Epidermal melanocyte (primary cell): ENCODE results near the gene NUMB.
A peak's percentile ranks its signal among the peaks of the same experiment; 100 is the strongest.

Experiments used
- DNase-seq: peaks from one replicate; pipeline ENCODE4 v3.0.0; 2011; ENCODE audit warnings: low spot score; ENCODE audit not compliant: insufficient read length

The NUMB gene

GRCh38 chr14:73246387-73247150 is 211.8 kb downstream of the NUMB start:
- no peak for DNase-seq

- DNase-seq = peak; percentile 82
Observed at GRCh38 chr14:73245480-73246325, 212.6 kb downstream of the NUMB start.

GRCh38 chr14:73244541-73245290 is 213.6 kb downstream of the NUMB start:
- no peak for DNase-seq

- DNase-seq = no peak
Observed at GRCh38 chr14:73243748-73244147, 214.6 kb downstream of the NUMB start.

- DNase-seq = no peak
Observed at GRCh38 chr14:73243341-73243740, 215.0 kb downstream of the NUMB start.

- peak; percentile 12 for DNase-seq
Observed at GRCh38 chr14:73242357-73242901, 215.9 kb downstream of the NUMB start.

- peak; percentile 7 for DNase-seq
Observed at GRCh38 chr14:73241481-73242165, 216.7 kb downstream of the NUMB start.

- peak; percentile 11 for DNase-seq
Observed at GRCh38 chr14:73240816-73241480, 217.4 kb downstream of the NUMB start.

GRCh38 chr14:73239393-73240241 is 218.7 kb downstream of the NUMB start:
- no peak for DNase-seq

GRCh38 chr14:73238941-73239340 is 219.4 kb downstream of the NUMB start:
- DNase-seq = no peak

- no peak for DNase-seq
Observed at GRCh38 chr14:73238424-73238852, 219.9 kb downstream of the NUMB start.

- DNase-seq = no peak
Observed at GRCh38 chr14:73237786-73238423, 220.4 kb downstream of the NUMB start.

GRCh38 chr14:73237219-73237785 is 221.0 kb downstream of the NUMB start, which contains the start of gene PAPLN:
TSS of gene PAPLN (plus strand) at chr14:73237506. CDS start at chr14:73239779, 2,273 bp downstream.
- no peak for DNase-seq

GRCh38 chr14:73236752-73237218 is 221.6 kb downstream of the NUMB start:
- no peak for DNase-seq

GRCh38 chr14:73236157-73236556 is 222.2 kb downstream of the NUMB start:
- no peak for DNase-seq

- DNase-seq = no peak
Observed at GRCh38 chr14:73235531-73236155, 222.7 kb downstream of the NUMB start.

GRCh38 chr14:73234586-73235394 is 223.6 kb downstream of the NUMB start:
- no peak for DNase-seq
